Choroid plexus epithelial cell (primary cell): ENCODE results near the gene VAV2.

Source experiments
- DNase-seq: peaks from one replicate; pipeline ENCODE4 v3.0.0-alpha.2; 2010; ENCODE audit warnings: low read depth
- H3K4me3 ChIP-seq: 2 replicates; pipeline ENCODE4 v1.5.1; 2011; ENCODE audit warnings: low read depth, mild to moderate bottlenecking, control low read depth, low read length, moderate library complexity
- CTCF ChIP-seq: conservative IDR thresholded peaks from 2 replicates; pipeline ENCODE4 v1.5.1; 2011; ENCODE audit warnings: low read depth, mild to moderate bottlenecking, control low read depth, inconsistent platforms, low read length, moderate library complexity

VAV2 gene

GRCh38 chr9:133918111-133918813, 73.9 kb downstream of the VAV2 start:
- DNase-seq = no peak
- no peak overlapping the region for H3K4me3 ChIP-seq
- TF ChIP-seq CTCF = no peak

GRCh38 chr9:133917375-133917774, 74.7 kb downstream of the VAV2 start:
- DNase-seq = no peak
- no peak for TF ChIP-seq CTCF
- H3K4me3 ChIP-seq = no peak overlapping the region

GRCh38 chr9:133916159-133916541, 76.0 kb downstream of the VAV2 start:
- DNase-seq = no peak
- no peak for TF ChIP-seq CTCF
- H3K4me3 ChIP-seq = no peak overlapping the region

- no peak for TF ChIP-seq CTCF
- DNase-seq = no peak
- H3K4me3 ChIP-seq = no peak overlapping the region
These were observed 76.5 kb downstream of the VAV2 start for GRCh38 chr9:133915534-133916158.

- H3K4me3 ChIP-seq = no peak overlapping the region
- DNase-seq = no peak
- TF ChIP-seq CTCF = no peak
These were observed 77.4 kb downstream of the VAV2 start for GRCh38 chr9:133914442-133915342.

GRCh38 chr9:133913571-133914369, 78.4 kb downstream of the VAV2 start:
- H3K4me3 ChIP-seq = no peak overlapping the region
- TF ChIP-seq CTCF = no peak
- peak; percentile 47 for DNase-seq
